GM19395 (cell line): Measurements from ENCODE around the gene SPRED3.
"Not testable (repeated sequence)": the region's sequence is repeated elsewhere in the genome, so short reads cannot be mapped to it uniquely, and the experiment has no call there.

ENCODE experiments used
- ATAC-seq: cut with Tn5 transposase; IDR thresholded peaks from one replicate; pipeline ENCODE4 v1.9.1; 2021; ENCODE audit warnings: mild to moderate bottlenecking, moderate library complexity; ENCODE audit not compliant: unreplicated experiment

The SPRED3 gene

DNA sequence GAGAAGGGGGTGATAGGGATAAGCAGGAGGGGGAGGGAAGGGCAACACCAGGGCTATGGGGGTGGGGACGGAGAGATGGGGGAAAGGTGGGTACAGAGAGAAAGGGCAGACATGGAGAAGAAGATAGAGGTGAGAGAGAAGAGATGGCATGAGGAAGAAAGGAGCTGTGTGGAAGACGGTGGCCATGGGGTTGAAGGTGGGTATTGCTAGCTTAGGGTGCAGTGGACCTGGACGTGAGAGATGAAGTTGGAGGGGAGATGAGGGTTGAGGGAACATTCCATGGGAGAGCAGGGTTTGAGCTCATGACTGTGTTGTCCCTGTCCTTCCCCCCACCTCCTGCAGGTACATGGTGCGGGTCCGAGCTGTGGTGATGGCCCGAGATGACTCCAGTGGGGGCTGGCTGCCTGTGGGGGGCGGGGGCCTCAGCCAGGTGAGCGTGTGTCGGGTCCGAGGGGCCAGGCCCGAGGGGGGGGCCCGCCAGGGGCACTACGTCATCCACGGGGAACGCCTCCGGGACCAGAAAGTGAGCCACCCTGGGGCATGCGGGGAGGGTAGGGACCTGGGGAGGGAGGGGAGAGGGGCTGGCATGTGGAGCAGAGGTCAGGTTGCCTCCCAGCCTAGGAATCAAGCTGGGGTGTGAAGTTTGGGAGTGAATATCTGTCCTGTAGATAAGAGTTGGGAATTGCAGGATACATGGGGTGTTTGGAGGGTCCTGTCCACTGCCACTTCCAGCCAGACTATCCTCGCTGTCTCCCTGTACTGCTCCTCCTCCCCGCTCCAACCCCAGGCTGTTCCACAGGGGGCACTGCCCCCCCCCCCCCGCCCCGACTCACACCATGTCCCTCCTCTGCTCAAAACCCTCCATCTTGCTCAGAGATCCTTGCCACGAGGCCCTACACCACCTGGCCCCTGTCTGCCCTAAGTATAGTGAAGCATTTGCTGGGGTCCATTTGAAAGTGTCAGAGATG lies 1.7 kb downstream of the SPRED3 start:
- ATAC-seq = no peak

DNA sequence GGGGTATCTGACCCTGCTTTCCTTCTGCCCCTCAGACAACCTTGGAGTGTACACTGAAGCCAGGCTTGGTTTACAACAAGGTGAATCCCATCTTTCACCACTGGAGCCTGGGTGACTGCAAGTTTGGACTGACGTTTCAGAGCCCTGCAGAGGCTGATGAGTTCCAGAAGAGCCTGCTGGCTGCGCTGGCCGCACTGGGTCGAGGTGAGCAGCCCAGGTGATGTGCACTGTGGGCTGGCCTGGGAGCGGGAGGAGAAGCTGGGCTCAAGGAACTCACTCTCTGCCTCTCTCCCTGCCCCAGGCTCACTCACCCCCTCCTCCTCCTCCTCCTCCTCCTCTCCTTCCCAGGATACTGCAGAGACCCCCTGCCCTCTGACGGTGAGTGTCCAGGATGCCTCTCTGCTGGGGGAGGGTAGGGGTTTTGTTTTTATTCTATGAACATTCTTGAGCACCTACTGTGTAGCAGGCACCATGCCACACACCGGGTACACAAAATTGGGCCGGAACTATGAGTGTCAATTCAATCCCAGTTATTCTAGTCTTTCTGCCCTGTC lies 3.5 kb downstream of the SPRED3 start:
- no peak for ATAC-seq

DNA sequence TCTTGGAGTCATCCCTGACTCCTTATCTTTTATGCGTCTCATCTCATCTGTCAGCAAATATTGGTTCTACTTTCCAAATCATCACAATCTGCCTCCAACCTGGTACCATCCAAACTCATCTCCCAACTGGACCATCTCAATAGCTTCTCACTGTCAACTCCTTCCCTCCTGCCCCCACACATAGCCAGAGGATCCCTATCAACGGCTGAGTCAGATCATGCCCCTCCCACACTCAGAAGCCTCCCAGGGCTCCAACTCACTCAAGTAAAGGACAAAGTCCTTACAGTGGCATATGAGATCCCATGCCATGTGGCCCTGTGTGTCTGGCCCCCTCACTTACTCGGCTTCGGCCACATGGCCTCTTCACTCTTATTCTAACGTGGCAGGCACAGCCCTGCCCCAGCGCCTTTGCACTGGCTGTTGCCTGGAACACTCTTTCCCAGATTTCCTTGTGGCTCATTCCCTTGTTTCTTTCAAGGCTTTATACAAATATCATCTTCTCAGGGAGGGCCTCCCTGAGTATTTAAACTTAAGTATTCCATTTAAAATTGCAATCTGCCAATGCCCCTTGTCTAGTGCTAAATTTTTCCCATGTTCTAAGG lies 4.3 kb downstream of the SPRED3 start:
- ATAC-seq = no peak

DNA sequence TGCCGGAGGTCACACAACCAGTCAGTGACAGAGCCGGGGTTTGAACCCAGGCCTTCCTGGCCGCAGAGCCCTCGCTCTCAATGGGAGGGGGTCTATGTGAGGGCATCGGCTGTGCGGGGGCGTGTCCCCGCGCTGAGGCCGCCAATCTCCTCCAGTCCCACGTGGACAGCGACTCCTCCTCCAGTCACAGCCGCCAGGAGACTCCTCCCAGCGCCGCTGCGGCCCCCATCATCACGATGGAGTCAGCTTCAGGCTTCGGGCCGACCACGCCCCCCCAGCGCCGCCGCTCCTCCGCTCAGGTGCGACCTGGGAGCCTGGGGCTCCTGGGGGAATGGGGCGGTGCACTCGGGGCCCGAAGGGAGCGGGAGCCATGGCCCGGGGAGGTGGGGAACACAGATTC lies 6.0 kb downstream of the SPRED3 start:
- no peak for ATAC-seq

DNA sequence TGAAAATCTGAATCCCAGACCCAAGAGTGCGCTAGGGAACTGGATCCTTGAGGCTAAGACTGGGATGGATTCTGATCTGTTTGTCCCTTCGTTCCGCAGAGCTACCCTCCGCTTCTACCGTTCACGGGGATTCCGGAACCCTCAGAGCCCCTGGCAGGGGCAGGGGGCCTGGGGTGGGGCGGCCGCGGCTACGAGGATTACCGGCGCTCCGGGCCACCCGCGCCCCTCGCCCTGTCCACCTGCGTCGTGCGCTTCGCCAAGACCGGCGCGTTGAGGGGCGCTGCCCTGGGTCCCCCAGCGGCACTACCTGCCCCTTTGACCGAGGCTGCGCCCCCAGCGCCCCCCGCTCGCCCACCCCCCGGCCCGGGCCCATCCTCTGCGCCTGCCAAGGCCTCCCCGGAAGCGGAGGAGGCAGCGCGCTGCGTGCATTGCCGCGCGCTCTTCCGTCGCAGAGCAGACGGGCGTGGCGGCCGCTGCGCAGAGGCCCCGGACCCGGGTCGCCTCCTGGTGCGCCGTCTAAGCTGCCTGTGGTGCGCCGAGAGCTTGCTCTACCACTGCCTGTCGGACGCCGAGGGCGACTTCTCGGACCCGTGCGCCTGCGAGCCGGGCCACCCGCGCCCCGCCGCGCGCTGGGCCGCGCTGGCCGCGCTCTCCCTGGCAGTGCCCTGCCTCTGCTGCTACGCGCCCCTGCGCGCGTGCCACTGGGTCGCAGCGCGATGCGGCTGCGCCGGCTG lies 7.1 kb downstream of the SPRED3 start:
- no peak for ATAC-seq

DNA sequence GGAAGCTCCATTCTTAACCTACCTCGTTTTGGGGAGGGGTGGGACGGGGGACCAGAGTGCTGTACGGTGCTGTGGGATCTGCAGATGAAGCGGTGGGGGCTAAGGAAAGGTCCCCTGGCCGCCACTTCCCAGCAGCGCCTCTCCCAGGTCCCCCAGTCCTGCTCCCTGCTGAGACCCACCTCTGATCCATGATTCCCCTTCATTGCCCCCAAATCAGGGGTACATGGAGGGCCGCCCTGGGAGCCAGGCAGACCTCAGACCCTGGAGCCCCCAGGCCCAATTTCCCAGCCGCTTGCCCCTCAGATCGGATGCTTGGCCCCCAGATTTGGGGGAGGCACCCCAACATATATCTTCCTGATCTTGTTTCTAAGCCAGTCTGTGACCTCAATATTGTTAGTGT lies 10.6 kb downstream of the SPRED3 start:
- ATAC-seq = no peak

DNA sequence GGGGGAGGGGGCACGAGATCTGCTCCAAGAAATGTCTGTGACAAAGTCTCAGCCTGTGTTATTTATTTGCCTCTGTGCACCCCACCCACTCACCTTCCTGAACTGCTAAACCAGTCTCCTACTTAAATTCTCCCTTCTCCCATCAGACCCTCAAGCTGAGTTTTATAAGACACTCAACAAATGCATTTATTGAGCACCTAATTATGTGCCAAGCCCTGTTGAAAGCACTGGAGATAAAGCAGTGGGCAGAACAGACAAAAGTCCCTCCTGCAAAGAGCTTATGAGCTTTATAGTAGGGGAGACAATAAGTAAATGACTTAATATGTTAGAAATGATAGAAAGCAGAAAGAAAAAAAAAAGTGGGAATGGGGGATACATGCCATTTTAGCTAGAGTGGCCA lies 11.0 kb downstream of the SPRED3 start:
- ATAC-seq = no peak

DNA sequence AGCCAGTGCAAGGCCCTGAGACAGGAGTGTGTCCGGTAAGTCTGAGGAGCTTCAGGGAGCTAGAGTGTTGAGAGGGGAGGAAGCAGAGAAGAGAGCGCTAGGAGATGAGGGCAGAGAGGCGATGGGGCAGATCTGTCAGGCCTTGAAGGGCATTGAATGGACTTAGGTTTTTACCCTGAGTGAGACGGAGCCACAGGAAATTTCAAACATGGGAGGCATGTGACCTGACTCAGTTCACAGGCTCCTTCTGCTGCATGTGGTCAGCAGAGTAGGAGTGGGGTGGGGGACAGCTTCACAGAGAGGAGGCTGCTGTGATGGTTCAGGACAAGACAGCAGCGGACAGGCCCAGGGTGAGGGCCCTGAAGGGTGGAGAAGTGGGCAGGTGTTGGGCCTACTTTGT lies 11.9 kb downstream of the SPRED3 start:
- ATAC-seq = no peak

DNA sequence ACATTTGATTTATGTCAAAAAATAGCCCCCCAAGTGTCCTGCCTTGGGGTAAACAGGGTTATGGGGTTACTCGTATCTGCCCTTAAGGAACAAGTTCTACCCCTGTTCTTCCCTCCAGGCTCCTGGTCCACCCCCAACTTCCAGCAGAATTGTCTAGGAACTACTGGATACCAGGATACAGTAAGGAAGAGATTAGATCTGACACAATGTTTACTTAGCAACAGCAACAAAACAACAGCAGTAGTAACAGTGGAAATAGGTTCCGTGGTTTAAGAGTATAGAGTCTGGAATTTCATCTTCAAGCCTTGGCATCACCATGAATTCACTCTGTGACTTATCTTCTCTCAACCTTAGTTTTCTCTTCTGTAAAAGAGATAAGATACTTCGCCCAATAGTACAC lies 12.7 kb downstream of the SPRED3 start:
- no peak for ATAC-seq

DNA sequence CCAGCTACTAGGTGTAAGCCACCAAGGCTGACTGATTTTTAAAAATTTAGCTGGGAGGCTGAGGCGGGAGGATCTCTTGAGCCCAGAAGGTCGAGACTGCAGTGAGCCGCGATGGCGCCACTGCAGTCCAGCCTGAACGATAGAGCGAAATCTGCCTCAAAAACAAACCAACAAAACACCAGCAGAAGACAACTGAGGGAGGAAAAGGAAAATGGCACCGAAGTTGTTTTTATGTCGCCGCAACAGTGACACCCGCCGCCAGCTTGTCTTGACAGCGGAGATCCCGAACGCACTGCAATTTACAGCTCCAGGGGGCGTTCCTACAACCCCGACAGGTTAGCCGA lies 14.1 kb downstream of the SPRED3 start:
- peak; percentile 21 for ATAC-seq

DNA sequence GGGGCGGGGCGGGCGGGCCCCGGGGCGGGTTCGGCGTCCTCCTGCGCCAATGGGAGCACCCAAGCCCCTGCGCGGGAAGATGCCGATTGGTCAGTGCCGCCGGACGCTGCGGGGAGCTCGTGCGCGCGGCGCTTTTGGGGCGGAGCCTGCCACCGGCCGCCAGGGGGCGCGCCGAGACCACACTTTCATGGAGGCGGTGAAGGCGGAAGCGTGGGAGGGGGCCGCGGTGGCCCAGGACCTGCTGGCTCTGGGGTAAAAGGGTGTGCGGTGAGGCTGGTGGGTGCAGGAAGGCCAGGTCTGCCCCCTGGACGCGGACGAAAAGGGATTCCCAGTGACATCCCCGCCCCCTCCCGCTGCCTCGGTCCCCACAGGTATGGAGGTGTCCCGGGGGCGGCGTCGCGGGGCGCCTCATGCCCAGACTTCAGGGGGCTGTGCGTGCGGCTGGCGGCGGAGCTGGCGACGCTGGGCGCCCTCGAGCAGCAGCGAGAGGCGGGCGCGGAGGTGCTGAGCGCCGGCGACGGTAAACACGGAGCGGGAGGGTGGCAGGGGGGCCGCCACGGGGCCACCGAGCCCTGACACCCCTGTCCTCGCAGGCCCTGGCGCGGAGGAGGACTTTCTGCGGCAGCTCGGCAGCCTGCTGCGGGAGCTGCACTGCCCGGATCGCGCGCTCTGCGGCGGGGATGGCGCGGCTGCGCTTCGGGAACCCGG lies 14.6 kb downstream of the SPRED3 start, which contains the start of gene FAM98C:
Gene FAM98C (plus strand): TSS at position 127 of the 708 bp plus-strand sequence. CDS start 61 bp downstream, at position 188.
- peak; percentile 87 for ATAC-seq

DNA sequence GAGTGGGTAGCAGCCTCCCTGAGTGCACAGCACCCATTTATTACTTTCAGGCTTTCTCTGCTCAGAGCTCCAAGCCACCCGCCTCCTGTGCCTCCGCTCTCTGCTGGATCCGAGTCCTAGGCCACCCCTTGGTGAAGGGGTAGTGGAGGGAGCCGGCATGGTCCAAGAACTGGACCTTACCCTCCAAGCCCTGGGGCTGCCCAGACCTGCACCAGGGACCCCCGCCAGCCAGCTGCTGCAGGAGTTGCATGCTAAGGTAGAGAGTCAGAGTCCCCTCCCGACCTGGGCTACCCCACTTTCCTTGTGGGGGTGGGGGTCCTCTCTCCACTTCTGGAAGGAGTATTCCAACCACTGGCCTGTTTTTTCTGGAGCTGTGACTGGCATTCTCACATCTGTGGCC lies 16.4 kb downstream of the SPRED3 start:
- ATAC-seq = no peak

DNA sequence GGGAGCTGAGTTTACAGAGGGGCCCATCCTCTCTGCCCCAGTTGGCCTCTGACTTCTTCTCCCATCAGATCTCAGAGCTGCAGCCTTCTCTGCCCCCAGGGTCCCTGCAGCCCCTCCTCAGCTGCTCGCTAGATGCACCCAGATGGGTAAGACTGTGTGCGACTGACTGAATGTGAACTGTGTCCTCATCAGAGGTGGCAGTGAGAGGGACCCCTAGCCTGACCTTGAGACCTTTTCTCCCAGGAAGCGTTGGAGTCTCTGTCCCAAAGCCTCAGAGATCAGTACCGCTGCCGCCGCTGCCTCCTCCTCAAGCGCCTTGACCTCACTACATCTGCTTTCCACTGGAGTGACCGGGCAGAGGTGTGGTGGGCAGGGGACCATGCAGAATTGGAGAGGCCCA lies 16.8 kb downstream of the SPRED3 start:
- ATAC-seq = no peak

DNA sequence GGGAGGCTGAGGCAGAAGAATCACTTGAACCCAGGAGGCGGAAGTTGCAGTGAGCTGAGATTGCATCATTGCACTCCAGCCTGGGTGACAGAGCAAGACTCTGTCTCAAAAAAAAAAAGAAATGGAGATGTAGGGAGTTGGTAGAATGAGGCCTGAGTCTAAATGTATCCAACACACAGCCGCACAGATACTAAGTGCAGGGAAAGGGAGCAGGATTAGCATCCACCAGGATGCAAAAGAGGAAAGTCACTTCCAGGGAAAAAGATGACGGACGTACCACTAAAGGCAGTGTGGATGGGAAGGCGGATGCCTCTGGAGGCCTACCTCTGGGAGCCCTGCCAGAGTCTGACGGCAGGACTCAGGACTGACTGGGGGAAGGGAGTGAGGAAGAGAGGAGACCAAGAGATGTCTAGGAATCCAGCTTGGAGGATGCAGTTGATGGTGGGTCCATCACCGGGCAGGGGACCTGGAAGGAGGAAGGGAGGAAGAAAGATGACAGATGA lies 21.2 kb downstream of the SPRED3 start:
- ATAC-seq = no peak

DNA sequence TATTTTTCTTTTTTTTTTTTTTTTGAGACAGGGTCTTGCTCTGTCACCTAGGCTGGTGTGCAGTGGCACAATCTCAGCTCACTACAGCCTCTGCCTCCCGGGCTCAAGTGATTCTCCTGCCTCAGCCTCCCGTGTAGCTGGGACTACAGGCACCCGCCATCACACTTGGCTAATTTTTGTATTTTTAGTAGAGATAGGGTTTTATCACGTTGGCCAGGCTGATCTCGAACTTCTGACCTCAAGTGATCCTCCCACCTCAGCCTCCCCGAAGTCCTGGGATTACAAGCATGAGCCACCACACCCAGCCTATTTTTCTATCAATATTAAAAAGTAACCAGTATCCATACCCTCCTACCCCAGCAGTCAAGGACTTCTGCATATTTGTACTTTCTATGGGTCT lies 21.9 kb downstream of the SPRED3 start:
- ATAC-seq = not testable (repeated sequence)

DNA sequence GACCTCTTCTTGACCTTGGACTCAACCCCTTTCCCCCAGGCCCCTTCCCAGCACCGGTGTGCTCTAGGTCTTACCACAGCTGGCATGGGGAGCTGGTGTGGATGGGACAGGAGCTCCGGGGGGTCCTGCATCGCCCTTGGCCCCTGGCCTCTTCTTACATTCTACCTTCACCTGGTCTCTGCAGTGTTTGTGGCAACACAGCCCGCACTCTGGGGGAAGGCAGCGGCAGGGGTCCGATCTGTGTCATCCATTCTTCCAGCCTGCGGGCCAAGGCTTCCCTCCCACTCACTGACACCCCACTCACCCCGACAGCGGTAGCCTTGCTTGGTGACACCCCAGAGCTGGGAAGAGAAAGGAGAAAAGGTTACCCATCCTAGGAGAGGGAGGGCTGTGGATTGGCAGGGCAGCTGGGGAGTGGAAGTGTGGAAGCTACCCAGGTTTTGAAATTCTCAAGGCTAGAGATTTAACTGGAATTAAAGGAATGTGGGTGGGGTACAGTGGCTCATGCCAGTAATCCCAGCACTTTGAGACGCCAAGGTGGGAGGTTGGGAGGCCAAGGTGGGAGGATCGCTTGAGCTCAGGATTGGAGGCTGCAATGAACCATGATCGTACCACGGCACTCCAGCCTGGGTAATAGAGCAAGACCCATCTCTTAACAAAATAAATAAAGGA lies 22.7 kb downstream of the SPRED3 start:
- ATAC-seq = no peak

DNA sequence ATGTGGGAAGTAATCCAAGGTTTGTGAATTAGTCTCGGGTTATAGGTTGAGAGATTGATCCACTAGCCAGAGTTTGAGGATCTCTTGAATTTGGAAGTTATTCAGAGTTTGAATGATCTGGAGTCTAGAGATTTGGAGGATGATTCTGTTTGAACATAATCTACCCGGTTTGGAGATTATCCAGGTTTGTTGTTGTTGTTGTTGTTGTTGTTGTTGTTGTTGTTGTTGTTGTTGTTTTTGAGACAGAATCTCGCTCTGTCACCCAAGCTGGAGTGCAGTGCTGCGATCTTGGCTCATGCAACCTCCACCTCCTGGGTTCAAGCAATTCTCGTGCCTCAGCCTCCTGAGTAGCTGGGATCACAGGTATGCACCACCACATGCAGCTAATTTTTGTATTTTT lies 23.4 kb downstream of the SPRED3 start:
- ATAC-seq = not testable (repeated sequence)

DNA sequence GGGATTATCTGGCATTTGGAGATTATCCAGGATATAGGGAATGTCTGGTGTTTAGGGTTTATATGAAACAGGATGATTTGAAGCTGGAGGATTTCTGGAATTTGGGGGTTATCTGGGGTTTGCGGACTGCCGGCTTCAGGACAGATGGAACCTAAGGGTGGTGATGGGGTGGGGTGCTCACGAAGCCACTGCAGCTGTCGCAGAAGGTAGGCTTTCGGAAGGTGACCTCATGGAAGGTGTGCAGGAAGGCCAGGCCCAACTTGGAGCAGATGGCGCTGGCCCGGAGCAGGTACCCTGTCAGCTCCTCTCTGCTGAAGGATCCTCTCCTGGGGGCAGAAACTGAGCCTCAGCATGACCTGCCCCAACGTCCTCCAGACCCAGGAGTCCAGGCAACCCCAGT lies 24.0 kb downstream of the SPRED3 start:
- no peak for ATAC-seq

DNA sequence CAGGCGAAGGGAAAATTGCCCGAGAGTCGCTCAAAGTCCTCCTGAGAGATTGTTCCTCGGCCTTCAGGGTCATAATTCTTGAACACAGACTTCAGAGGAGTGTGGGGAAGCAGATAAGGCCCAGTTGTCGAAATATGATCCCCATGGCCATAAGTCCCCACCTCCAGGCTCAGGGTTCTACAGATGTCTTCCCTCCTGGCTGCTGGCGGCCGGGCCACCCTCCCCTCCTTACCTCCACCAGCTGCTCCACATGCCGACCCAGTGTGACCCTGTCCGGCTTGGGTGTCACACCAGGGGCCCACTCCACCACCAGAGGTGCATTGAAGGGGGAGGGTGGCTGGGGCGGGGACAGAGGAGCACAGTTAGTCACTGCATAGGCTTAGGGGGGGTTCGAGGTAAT lies 24.5 kb downstream of the SPRED3 start:
- no peak for ATAC-seq

DNA sequence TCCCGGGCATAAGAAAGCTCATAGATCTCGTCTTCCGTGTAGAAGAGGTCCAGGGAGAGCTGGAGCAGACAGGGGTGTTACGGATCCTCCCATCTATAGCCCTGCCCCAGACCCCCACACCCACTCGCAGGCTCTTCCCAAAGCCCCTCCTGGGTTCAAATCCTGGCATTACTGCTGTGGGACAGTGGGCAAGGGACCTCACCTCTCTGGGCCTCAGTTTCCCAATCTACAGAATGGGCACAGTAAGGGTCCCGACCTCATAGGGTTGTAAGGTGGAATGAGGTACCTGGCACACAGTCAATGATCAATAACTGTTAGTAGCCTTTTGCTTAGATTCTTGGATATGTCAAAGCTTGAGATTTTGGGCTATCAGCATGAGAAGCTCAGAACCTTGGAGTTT lies 24.9 kb downstream of the SPRED3 start:
- no peak for ATAC-seq
